Measurements from ENCODE around the gene AMH. TPM values are rescaled to one million over a fixed set of nuclear protein-coding genes. Genes with fewer than 3 reads are reported as not detected.

The AMH gene
- total RNA-seq, 1 donor from 2014 or later: 1.9 TPM

DNA sequence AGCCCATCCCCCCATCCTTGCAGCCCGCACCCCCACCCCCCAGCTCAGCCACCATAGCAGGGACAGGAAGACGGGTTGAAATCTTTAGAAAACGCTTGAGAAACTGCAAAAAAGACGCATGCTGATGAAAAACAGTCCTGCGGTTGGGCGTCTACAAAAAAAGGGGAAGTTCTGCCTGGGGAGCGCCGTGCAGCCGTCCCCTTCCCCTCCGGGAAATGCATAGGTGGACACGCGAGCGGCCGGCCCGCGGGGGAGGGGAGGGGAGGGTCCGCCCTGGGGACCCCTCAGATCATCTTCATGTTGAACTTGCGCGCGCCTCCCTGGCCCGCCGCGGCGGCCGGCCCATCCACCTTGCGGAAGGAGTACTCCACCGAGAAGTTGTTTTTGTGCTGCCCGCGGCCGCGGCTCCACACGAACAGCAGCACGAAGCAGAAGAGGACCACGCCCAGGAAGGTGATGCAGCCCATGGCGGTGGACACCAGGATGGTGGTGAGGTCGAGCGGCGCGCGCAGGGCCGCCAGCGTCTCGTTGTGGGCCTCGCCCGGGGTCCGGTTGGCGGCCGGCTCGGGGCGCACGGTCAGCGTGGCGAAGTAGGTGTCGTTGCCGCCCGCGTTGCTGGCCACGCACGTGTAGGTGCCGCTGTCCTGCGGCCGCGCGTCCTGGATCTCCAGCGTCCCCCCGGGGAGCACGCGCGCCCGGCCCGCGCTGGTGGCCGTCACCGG, 40.8 kb downstream of the AMH start:
- DNase-seq: peak; percentile 82
- H3K36me3 ChIP-seq: no peaks in the 10 kb centered on the region
- intact Hi-C loops (cut with DNase I): no loop called here
- TF ChIP-seq, protein P1, sequence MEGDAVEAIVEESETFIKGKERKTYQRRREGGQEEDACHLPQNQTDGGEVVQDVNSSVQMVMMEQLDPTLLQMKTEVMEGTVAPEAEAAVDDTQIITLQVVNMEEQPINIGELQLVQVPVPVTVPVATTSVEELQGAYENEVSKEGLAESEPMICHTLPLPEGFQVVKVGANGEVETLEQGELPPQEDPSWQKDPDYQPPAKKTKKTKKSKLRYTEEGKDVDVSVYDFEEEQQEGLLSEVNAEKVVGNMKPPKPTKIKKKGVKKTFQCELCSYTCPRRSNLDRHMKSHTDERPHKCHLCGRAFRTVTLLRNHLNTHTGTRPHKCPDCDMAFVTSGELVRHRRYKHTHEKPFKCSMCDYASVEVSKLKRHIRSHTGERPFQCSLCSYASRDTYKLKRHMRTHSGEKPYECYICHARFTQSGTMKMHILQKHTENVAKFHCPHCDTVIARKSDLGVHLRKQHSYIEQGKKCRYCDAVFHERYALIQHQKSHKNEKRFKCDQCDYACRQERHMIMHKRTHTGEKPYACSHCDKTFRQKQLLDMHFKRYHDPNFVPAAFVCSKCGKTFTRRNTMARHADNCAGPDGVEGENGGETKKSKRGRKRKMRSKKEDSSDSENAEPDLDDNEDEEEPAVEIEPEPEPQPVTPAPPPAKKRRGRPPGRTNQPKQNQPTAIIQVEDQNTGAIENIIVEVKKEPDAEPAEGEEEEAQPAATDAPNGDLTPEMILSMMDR (IDR thresholded peaks at IDR 0.05): no peak
- peaks cover 56% of the 10 kb centered on the region for H3K27me3 ChIP-seq (ENCODE audit: low read depth)
- ATAC-seq: peak; percentile 61 to 64
- H3K27ac ChIP-seq: peak overlapping the region; percentile 87
- H3K4me3 ChIP-seq: peak overlapping the region; percentile 54
- H3K4me1 ChIP-seq: peaks cover 34% of the 10 kb centered on the region
- H3K9me3 ChIP-seq: no peaks in the 10 kb centered on the region

- Histone ChIP-seq H3K9me3 (no peaks in the 10 kb centered on the region), H3K27me3 (ENCODE audit: low read depth) (peaks cover 56% of the 10 kb centered on the region), H3K4me1 (peaks cover 37% of the 10 kb centered on the region), H3K36me3 (no peaks in the 10 kb centered on the region), H3K4me3 (peak overlapping the region; percentile 54), H3K27ac (peak overlapping the region; percentile 87)
- intact Hi-C loops (cut with DNase I): no loop called here
- ATAC-seq (peak in 1 of 2 donors; percentile 17), DNase-seq (no peak)
- TF ChIP-seq, protein P1 (IDR thresholded peaks at IDR 0.05): no peak
These were observed 41.5 kb downstream of the AMH start for GRCh38 chr19:2290441-2291184.

DNA sequence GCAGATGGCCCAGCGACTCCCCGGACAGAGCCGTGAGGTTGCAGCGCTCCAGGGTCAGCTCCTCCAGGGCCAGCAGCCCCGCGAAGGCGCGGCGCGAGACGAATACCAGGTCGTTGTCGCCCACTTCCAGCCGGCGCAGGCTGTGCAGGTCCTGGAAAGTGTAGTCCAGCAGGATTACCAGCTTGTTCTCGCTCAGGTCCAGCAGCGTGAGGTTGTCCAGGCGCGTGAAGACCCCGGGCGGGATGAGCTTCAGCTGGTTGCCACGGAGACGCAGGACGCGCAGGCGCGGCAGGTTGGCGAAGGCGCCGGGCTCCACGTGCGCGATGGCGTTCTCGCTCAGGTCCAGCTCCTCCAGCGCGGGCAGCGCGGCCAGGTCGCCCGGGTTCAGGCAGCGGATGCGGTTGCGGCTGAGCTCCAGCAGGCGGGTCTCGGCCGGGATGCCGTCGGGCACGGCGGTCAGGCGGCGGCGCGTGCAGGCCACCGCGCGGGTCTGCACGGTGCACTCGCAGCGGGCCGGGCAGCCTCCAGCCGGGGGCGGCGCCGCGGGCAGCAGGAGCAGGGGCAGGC, 42.1 kb downstream of the AMH start:
- Histone ChIP-seq H3K4me3 (peak overlapping the region; percentile 54), H3K9me3 (no peaks in the 10 kb centered on the region), H3K36me3 (no peaks in the 10 kb centered on the region), H3K27ac (peak overlapping the region; percentile 87), H3K27me3 (ENCODE audit: low read depth) (peaks cover 62% of the 10 kb centered on the region), H3K4me1 (peaks cover 37% of the 10 kb centered on the region)
- intact Hi-C loops (cut with DNase I): no loop called here
- ATAC-seq (peak in 1 of 2 donors; percentile 4), DNase-seq (no peak)
- TF ChIP-seq, protein P1 (IDR thresholded peaks at IDR 0.05): no peak

GRCh38 chr19:2294687-2295335, 45.7 kb downstream of the AMH start:
- Histone ChIP-seq H3K27me3 (ENCODE audit: low read depth) (peaks cover 49% of the 10 kb centered on the region), H3K27ac (no peak overlapping the region), H3K4me3 (no peak overlapping the region), H3K9me3 (no peaks in the 10 kb centered on the region), H3K36me3 (no peaks in the 10 kb centered on the region), H3K4me1 (peaks cover 26% of the 10 kb centered on the region)
- TF ChIP-seq, protein P1 (IDR thresholded peaks at IDR 0.05): no peak
- DNase-seq: no peak
- ATAC-seq: no peak
- intact Hi-C loops (cut with DNase I): no loop called here

DNA sequence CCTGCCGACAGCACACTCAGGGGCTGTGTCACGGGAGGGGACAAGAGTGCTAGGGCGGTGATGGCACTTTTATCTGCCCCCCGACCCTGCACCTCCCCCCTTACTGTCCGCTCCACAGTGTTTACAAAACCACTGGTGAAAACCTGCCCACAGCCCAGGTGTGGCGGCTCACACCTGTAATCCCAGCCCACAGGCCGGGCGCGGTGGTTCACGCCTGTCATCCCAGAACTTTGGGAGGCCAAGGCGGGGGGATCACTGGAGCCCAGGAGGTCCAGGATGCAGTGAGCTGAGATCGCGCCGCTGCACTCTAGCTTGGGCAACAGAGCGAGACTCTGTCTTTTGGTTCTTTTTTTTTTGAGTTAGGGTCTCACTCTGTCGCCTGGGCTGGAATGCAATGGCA, 47.0 kb downstream of the AMH start:
- Histone ChIP-seq H3K4me1 (peaks cover 13% of the 10 kb centered on the region), H3K27ac (no peak overlapping the region), H3K27me3 (ENCODE audit: low read depth) (peaks cover 45% of the 10 kb centered on the region), H3K36me3 (no peaks in the 10 kb centered on the region), H3K9me3 (no peaks in the 10 kb centered on the region), H3K4me3 (no peak overlapping the region)
- TF ChIP-seq, protein P1 (IDR thresholded peaks at IDR 0.05): no peak
- intact Hi-C loops (cut with DNase I): no loop called here
- DNase-seq: no peak
- ATAC-seq: no peak
